ENCODE data around the gene VWA8. TPM values are rescaled to one million over a fixed set of nuclear protein-coding genes. Genes with fewer than 3 reads are reported as not detected.

VWA8 gene
- total and polyA plus RNA-seq, 2 experiments from 2014 or later, result 6.3 to 24.6 TPM

GRCh38 chr13:41641429-41641828 lies 319.5 kb downstream of the VWA8 start:
- Histone ChIP-seq H4K20me1 (replicated peaks; ENCODE audit: insufficient read depth) (no peaks in the 10 kb centered on the region), H3F3A (replicated peaks; ENCODE audit: low read depth) (no peaks in the 10 kb centered on the region), H2AFZ (no peak overlapping the region), H3K4me2 (no peak overlapping the region), H3K27ac (ENCODE audit: low read depth) (no peak overlapping the region), H3K36me3 (ENCODE audit: insufficient read depth) (no peaks in the 10 kb centered on the region), H3K79me2 (replicated peaks; ENCODE audit: insufficient read depth) (no peaks in the 10 kb centered on the region), H3K4me3 (no peak overlapping the region), H3K9me2 (ENCODE audit: insufficient read depth) (no peaks in the 10 kb centered on the region), H3K4me1 (ENCODE audit: insufficient read depth) (peaks cover 5% of the 10 kb centered on the region; the same call in 1 of the 2 replicates), H3K27me3 (ENCODE audit: insufficient read depth) (no peaks in the 10 kb centered on the region)
- DNase-seq (ENCODE audit: low spot score) (no peak), ATAC-seq (no peak)
- no peak for TF ChIP-seq EZH2phosphoT487 (IDR thresholded peaks at IDR 0.05; ENCODE audit: unreplicated experiment)
- no peak for TF ChIP-seq REST (IDR thresholded peaks at IDR 0.05; ENCODE audit: unreplicated experiment)
- no peak for TF ChIP-seq STAT1 (IDR thresholded peaks at IDR 0.05; ENCODE audit: unreplicated experiment)
- no peak for TF ChIP-seq CREB1 (CRISPR knock-in tag; IDR thresholded peaks at IDR 0.05; ENCODE audit: low read depth)
- no peak for TF ChIP-seq ZNF331 (CRISPR knock-in tag; IDR thresholded peaks at IDR 0.05; ENCODE audit: low read depth)
- TF ChIP-seq POLR2AphosphoS5 (IDR thresholded peaks at IDR 0.05; ENCODE audit: low read depth), result no peak
- no peak for TF ChIP-seq NANOG (IDR thresholded peaks at IDR 0.05; ENCODE audit: borderline replicate concordance)
- TF ChIP-seq EZH2 (IDR thresholded peaks at IDR 0.05; ENCODE audit: low read depth, unreplicated experiment), result no peak
- no peak for TF ChIP-seq JUNB (IDR thresholded peaks at IDR 0.05; ENCODE audit: unreplicated experiment)
- TF ChIP-seq ETS1 (IDR thresholded peaks at IDR 0.05), result no peak
- no peak for TF ChIP-seq ZNF462 (CRISPR knock-in tag; IDR thresholded peaks at IDR 0.05)
- TF ChIP-seq ZNF114 (CRISPR knock-in tag; IDR thresholded peaks at IDR 0.05), result no peak
- TF ChIP-seq CTCF (conservative IDR thresholded peaks at IDR 0.05; ENCODE audit: low read depth in 2 of 2), result no peak
- H3K27ac Mint-ChIP-seq, result no peak overlapping the region
- no peaks in the 10 kb centered on the region for H3K27me3 Mint-ChIP-seq (ENCODE audit: insufficient read depth, low read depth, poor library complexity)
- H3K4me1 Mint-ChIP-seq, result peaks cover 8% of the 10 kb centered on the region; the same call in 2 of the 3 replicates
- no peaks in the 10 kb centered on the region for H3K9me3 Mint-ChIP-seq
- no peaks in the 10 kb centered on the region for H3K36me3 Mint-ChIP-seq (ENCODE audit: low read depth)
- no peak overlapping the region for H3K4me3 Mint-ChIP-seq

Data from GM23338 (cell line).